Stomach smooth muscle (tissue), 2 donors: ENCODE data around the gene SREBF2.

Experiments
- H3K27ac ChIP-seq: one replicate; pipeline ENCODE4 v1.7.0; 2013; ENCODE audit warnings: mild to moderate bottlenecking, low read length, inconsistent platforms
- H3K27me3 ChIP-seq, 2 donors: one replicate each; pipeline ENCODE4 v1.7.0; 2013; ENCODE audit warnings: low read length in 2 of 2; ENCODE audit not compliant: insufficient read depth in 2 of 2, control insufficient read depth in 1 of 2
- H3K36me3 ChIP-seq, 2 donors: one replicate each; pipeline ENCODE4 v1.7.0; 2013; ENCODE audit warnings: low read length in 2 of 2; ENCODE audit not compliant: control insufficient read depth in 2 of 2, insufficient read depth in 2 of 2
- H3K4me1 ChIP-seq: one replicate; pipeline ENCODE4 v1.7.0; 2013; ENCODE audit warnings: low read length; ENCODE audit not compliant: control insufficient read depth, insufficient read depth
- H3K4me3 ChIP-seq, 2 donors: one replicate each; pipeline ENCODE4 v1.7.0; 2013; ENCODE audit warnings: low read length in 2 of 2
- H3K9ac ChIP-seq, 2 donors: one replicate each; pipeline ENCODE4 v1.7.0; 2013; ENCODE audit warnings: low read length in 2 of 2, mild to moderate bottlenecking in 1 of 2
- H3K9me3 ChIP-seq, 2 donors: one replicate each; pipeline ENCODE4 v1.7.0; 2013; ENCODE audit warnings: low read length in 2 of 2; ENCODE audit not compliant: control insufficient read depth in 2 of 2
- donor health status: healthy.
- donor health status: Pancreatic carcinoma.

The SREBF2 gene

GRCh38 chr22:41909310-41910049 lies 76.6 kb downstream of the SREBF2 start:
- Histone ChIP-seq H3K36me3 (peaks cover 5 to 9% of the 10 kb centered on the region in 2 donors), H3K9ac (no peak overlapping the region), H3K27me3 (peaks cover 29 to 46% of the 10 kb centered on the region in 2 donors), H3K4me3 (peak overlapping the region in 1 of 2 donors; percentile 61), H3K4me1 (peaks cover 28% of the 10 kb centered on the region), H3K9me3 (no peaks in the 10 kb centered on the region), H3K27ac (no peak overlapping the region)

GRCh38 chr22:41910050-41911000 lies 77.4 kb downstream of the SREBF2 start:
- Histone ChIP-seq H3K27me3 (peaks cover 32 to 54% of the 10 kb centered on the region in 2 donors), H3K36me3 (peaks cover under 1 to 3% of the 10 kb centered on the region in 2 donors), H3K27ac (no peak overlapping the region), H3K9me3 (no peaks in the 10 kb centered on the region), H3K4me1 (peaks cover 34% of the 10 kb centered on the region), H3K4me3 (peak overlapping the region; percentile 43 to 61), H3K9ac (no peak overlapping the region)

DNA sequence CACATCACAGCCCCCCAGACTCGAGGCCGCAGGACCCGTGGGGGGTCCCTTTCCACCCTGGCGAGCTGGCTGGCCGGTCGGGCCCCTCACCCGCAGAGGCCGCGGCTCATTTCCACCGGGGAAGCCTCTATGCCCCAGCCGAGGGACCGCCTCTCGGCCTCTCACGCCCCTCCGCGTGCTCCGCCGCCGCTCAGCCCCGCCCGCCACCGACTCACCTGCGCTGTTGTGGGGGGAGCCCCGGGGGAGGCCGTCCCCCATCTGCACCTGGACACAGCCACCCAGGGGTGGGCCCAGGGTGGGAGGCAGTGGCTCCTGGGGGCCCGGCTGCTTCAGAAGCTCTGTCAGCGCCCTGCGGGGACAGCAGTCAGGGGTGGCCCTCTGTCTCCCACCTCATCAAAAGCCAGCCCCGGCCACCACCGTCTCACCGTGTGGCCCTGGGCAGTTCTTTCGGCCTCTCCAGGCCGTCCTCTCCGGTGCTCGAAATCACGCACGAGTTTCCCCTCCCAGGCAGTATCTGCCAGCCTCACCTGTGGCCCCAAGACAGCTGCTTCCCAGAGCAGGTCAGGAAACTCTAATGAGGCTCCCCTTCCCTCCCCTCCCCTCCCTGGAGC lies 78.2 kb downstream of the SREBF2 start:
- Histone ChIP-seq H3K9ac (no peak overlapping the region), H3K9me3 (no peaks in the 10 kb centered on the region), H3K4me3 (peak overlapping the region in 1 of 2 donors; percentile 61), H3K27me3 (peaks cover 40 to 62% of the 10 kb centered on the region in 2 donors), H3K4me1 (peaks cover 36% of the 10 kb centered on the region), H3K27ac (no peak overlapping the region), H3K36me3 (no peaks in the 10 kb centered on the region)

- H3K4me1 ChIP-seq = peaks cover 36% of the 10 kb centered on the region
- no peaks in the 10 kb centered on the region for H3K36me3 ChIP-seq
- H3K9ac ChIP-seq = no peak overlapping the region
- no peak overlapping the region for H3K4me3 ChIP-seq
- H3K9me3 ChIP-seq = no peaks in the 10 kb centered on the region
- H3K27ac ChIP-seq = no peak overlapping the region
- peaks cover 45 to 73% of the 10 kb centered on the region in 2 donors for H3K27me3 ChIP-seq
These were observed 79.6 kb downstream of the SREBF2 start for GRCh38 chr22:41912338-41913039.

DNA sequence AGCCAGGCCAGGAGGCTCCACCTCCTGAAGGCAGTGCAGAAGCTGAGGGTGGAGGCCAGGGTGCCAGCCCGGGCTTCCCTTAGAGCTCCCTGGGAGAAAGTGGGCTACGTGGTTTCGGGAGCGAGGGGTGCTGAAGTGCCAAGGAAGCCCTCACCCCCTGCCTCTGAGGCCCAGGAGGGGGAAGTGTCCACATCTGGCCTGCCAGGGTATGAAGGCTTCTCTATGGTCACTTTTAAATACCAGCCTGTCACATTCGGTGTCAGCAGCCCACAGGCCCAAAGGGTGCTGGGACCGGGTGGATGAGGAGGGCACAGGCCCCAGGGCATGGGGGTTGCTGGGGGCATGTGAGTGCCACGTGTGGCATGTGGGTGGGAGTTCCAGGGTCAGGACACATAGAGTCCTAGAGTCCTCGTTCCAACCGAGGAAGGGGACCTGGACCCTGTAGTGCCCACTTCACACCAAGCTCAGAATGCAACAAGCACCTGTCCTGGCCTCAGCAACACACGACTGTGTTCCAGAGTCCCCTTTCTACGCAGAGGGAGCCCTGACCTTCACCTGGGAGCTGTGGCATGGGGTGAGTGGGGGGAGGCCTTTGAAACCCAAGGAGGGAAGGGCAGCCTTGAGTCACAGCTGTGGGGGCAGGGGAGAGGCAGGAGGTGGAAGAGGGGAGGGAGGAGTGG lies 80.3 kb downstream of the SREBF2 start:
- H3K36me3 ChIP-seq = no peaks in the 10 kb centered on the region
- H3K9me3 ChIP-seq = no peaks in the 10 kb centered on the region
- peaks cover 50 to 77% of the 10 kb centered on the region in 2 donors for H3K27me3 ChIP-seq
- H3K27ac ChIP-seq = no peak overlapping the region
- peaks cover 36% of the 10 kb centered on the region for H3K4me1 ChIP-seq
- H3K4me3 ChIP-seq = no peak overlapping the region
- H3K9ac ChIP-seq = no peak overlapping the region

DNA sequence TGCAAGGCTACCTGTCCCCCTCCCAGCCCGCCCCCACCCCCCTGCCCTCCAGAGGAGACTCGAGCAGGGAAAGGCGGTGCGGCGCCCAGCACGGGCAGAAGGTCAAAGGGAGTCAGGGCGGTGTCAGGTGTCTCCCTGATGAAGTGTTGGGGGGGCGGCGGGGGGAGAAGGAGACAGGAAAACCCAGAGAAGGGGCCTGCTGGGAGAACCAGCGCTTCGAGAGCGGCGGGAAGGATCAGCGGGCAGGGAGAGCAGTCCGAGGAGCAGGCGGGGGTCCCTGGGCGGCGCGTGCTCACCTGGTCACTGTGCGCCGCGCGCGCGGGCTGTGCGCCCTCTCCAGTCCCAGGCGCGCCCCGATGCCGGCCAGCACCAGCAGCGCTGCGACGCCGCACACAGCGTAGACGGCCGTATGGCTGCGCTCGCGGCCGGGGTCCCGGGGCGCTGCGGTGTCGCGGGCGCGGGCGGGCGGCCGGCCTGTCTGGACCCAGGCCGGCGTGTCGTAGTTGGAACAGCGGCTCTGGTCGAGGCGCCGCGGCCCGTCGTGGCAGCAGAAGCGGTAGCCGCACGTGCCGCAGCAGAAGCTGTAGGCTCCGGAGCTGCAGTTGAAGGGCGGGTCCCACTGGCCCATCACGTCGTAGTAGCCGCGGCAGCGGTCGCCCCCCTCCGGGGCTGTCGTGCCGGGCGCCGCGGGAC lies 81.1 kb downstream of the SREBF2 start:
- Histone ChIP-seq H3K4me3 (peak overlapping the region in 1 of 2 donors; percentile 47), H3K4me1 (peaks cover 34% of the 10 kb centered on the region), H3K36me3 (no peaks in the 10 kb centered on the region), H3K27me3 (peaks cover 52 to 79% of the 10 kb centered on the region in 2 donors), H3K27ac (no peak overlapping the region), H3K9ac (no peak overlapping the region), H3K9me3 (no peaks in the 10 kb centered on the region)

GRCh38 chr22:41914611-41915034 lies 81.7 kb downstream of the SREBF2 start:
- Histone ChIP-seq H3K36me3 (no peaks in the 10 kb centered on the region), H3K4me3 (peak overlapping the region in 1 of 2 donors; percentile 47), H3K9me3 (no peaks in the 10 kb centered on the region), H3K27ac (no peak overlapping the region), H3K4me1 (peaks cover 35% of the 10 kb centered on the region), H3K9ac (no peak overlapping the region), H3K27me3 (peaks cover 55 to 81% of the 10 kb centered on the region in 2 donors)

- no peaks in the 10 kb centered on the region for H3K36me3 ChIP-seq
- H3K4me1 ChIP-seq = peaks cover 35% of the 10 kb centered on the region
- no peak within 1 kb of the TSS for H3K27ac ChIP-seq
- peak within 1 kb of the TSS; percentile 12 to 63 for H3K4me3 ChIP-seq
- no peak within 1 kb of the TSS for H3K9ac ChIP-seq
- no peaks in the 10 kb centered on the region for H3K9me3 ChIP-seq
- H3K27me3 ChIP-seq = peaks cover 56 to 79% of the 10 kb centered on the region in 2 donors
These were observed 82.3 kb downstream of the SREBF2 start, which contains the start of gene SHISA8 for GRCh38 chr22:41915035-41915785. TSS of gene SHISA8 (minus strand) at chr22:41915074. CDS start at chr22:41914667, 407 bp downstream.
